ENCODE results near the gene MYO9B. TPM values are rescaled to one million over a fixed set of nuclear protein-coding genes. Genes with fewer than 3 reads are reported as not detected.

Gene MYO9B
- polyA plus RNA-seq, 2 of the 4 experiments (the other 2 are of a cell fraction): 13.0 to 27.7 TPM

- POLR2A ChIA-PET: interaction anchor here (1.2 to 2.0 kb wide), 3 partner anchors 9 to 32 kb away, joined by 7 to 18 read pairs (median 16); partner anchors contain the start of genes BABAM1, OCEL1 and USE1
- peak; percentile 56 to 79 for ATAC-seq
- peak overlapping the region; percentile 88 for H3K4me3 ChIP-seq
- no CpG with 5 or more reads among the region's 80 CpGs for WGBS (ENCODE audit: missing lambda C conversion rate)
- no peaks in the 10 kb centered on the region for H3K9me3 ChIP-seq
- TF ChIP-seq POLR2A (IDR thresholded peaks at IDR 0.05; ENCODE audit: low read length) (no peak), MAZ (IDR thresholded peaks at IDR 0.05; ENCODE audit: borderline replicate concordance, low read depth, low read length) (no peak), KDM5A (IDR thresholded peaks at IDR 0.05) (no peak), PHF8 (IDR thresholded peaks at IDR 0.05; ENCODE audit: borderline replicate concordance, low read depth) (0 out of 2 replicates have a peak, but pooled peaks have one; percentile 13), HEYL (CRISPR knock-in tag; IDR thresholded peaks at IDR 0.05) (no peak), RCOR1 (IDR thresholded peaks at IDR 0.05; ENCODE audit: low read depth, low read length) (no peak), E2F6 (IDR thresholded peaks at IDR 0.05; ENCODE audit: borderline replicate concordance, low read depth) (peak; percentile 17; the same call in 1 of the 2 replicates), ESRRA (IDR thresholded peaks at IDR 0.05; ENCODE audit: borderline replicate concordance, low read length) (no peak), CTCF (IDR thresholded peaks at IDR 0.05) (peak; percentile 48), RAD21 (conservative IDR thresholded peaks at IDR 0.05 in 1 of 2, IDR thresholded peaks at IDR 0.05 in 1 of 2) (peak; percentile 22 to 29; a peak in 2 of 5 replicates), SREBF2 (IDR thresholded peaks at IDR 0.05) (no peak), SMC3 (IDR thresholded peaks at IDR 0.05) (peak; percentile 21; the same call in 1 of the 3 replicates), MAX (IDR thresholded peaks at IDR 0.05) (peak; percentile 64; the same call in 1 of the 2 replicates), EHF (CRISPR knock-in tag; IDR thresholded peaks at IDR 0.05) (no peak), RNF2 (IDR thresholded peaks at IDR 0.05; ENCODE audit: borderline replicate concordance, low read depth) (0 out of 2 replicates have a peak, but pooled peaks have one; percentile 77)
- DNase-seq (ENCODE audit: low read depth in 1 of 2, low spot score in 1 of 2): peak in 1 of 2 experiments; percentile 73
- peak overlapping the region; percentile 99 to 100 for H3K27ac ChIP-seq
- H3K4me2 ChIP-seq: peak overlapping the region; percentile 100
- FAIRE-seq: no peak
- H3K4me1 ChIP-seq: peaks cover 56% of the 10 kb centered on the region
- CTCF ChIA-PET: interaction anchor here (0.9 to 10.0 kb wide), 18 partner anchors 8 to 167 kb away, joined by 3 to 62 read pairs (median 4); partner anchors contain the start of genes ANKLE1, OCEL1 and USHBP1
Observed at GRCh38 chr19:17235300-17235970, 159.9 kb downstream of the MYO9B start.

- WGBS (ENCODE audit: missing lambda C conversion rate): 0% methylated on average over 2 of the region's 27 CpGs
- ATAC-seq: peak; percentile 68 to 69
- TF ChIP-seq KDM1A (IDR thresholded peaks at IDR 0.05; ENCODE audit: low read depth): no peak
- TF ChIP-seq RFX5 (IDR thresholded peaks at IDR 0.05): no peak
- no peak for TF ChIP-seq RAD21 (conservative IDR thresholded peaks at IDR 0.05 in 1 of 2, IDR thresholded peaks at IDR 0.05 in 1 of 2)
- peak in 1 of 2 experiments; percentile 61; a peak in 2 of 5 replicates for TF ChIP-seq JUN (IDR thresholded peaks at IDR 0.05)
- no peak for TF ChIP-seq JUNB (IDR thresholded peaks at IDR 0.05)
- no peak for TF ChIP-seq CHD2 (IDR thresholded peaks at IDR 0.05; ENCODE audit: low read length, partially characterized antibody)
- TF ChIP-seq MAFK (IDR thresholded peaks at IDR 0.05; ENCODE audit: partially characterized antibody): no peak
- no peak for TF ChIP-seq ESRRA (IDR thresholded peaks at IDR 0.05; ENCODE audit: borderline replicate concordance, low read length)
- TF ChIP-seq CBX2 (IDR thresholded peaks at IDR 0.05; ENCODE audit: borderline replicate concordance, low read depth): no peak
- no peak for TF ChIP-seq RCOR1 (IDR thresholded peaks at IDR 0.05; ENCODE audit: low read depth, low read length)
- no peak for TF ChIP-seq PBX3 (IDR thresholded peaks at IDR 0.05)
- TF ChIP-seq EP300 (IDR thresholded peaks at IDR 0.05): no peak
- TF ChIP-seq MAX (IDR thresholded peaks at IDR 0.05): no peak
- TF ChIP-seq ELK1 (IDR thresholded peaks at IDR 0.05; ENCODE audit: low read depth, low read length): no peak
- TF ChIP-seq POLR2A (IDR thresholded peaks at IDR 0.05; ENCODE audit: low read length): peak; percentile 34
- no peak for TF ChIP-seq ATOH8 (CRISPR knock-in tag; IDR thresholded peaks at IDR 0.05; ENCODE audit: low read depth)
- no peak for TF ChIP-seq HOXA7 (CRISPR knock-in tag; IDR thresholded peaks at IDR 0.05)
- H3K9me3 ChIP-seq: no peaks in the 10 kb centered on the region
- H3K27ac ChIP-seq: peak overlapping the region; percentile 99 to 100
- H3K4me1 ChIP-seq: peaks cover 63% of the 10 kb centered on the region
- peak in 1 of 2 experiments; percentile 88 for DNase-seq (ENCODE audit: low read depth in 1 of 2, low spot score in 1 of 2)
- H3K4me3 ChIP-seq: peak overlapping the region; percentile 88
- POLR2A ChIA-PET: interaction anchor here (1.2 to 2.0 kb wide), 3 partner anchors 10 to 31 kb away, joined by 7 to 18 read pairs (median 16); partner anchors contain the start of genes BABAM1, OCEL1 and USE1
- H3K4me2 ChIP-seq: peak overlapping the region; percentile 100
- FAIRE-seq: no peak
- CTCF ChIA-PET: interaction anchor here (0.6 to 10.0 kb wide), 16 partner anchors 7 to 167 kb away, joined by 3 to 62 read pairs (median 4); partner anchors contain the start of genes ANKLE1, OCEL1 and USHBP1
Observed at GRCh38 chr19:17235971-17236777, 160.6 kb downstream of the MYO9B start.

Measured in A549 (cell line).